T-helper 2 cell treated with Interferon-gamma antibody and Interleukin-4, amounts not matched to agents 100 ng/mL and 5 ng/mL, for 36 hours (primary cell): ENCODE data around the gene HDDC2. TPM values are rescaled to one million over a fixed set of nuclear protein-coding genes. Genes with fewer than 3 reads are reported as not detected.
"Not testable (repeated sequence)": the region's sequence is repeated elsewhere in the genome, so short reads cannot be mapped to it uniquely, and the experiment has no call there.

Experiments
- intact Hi-C: fragments of 100-400 bp; cut with micrococcal nuclease; formaldehyde crosslinking; loops from one replicate; pipeline ENCODE4 v1.15.1; 2023
- total RNA-seq: library from RNA; stranded (reverse); gene quantifications from 2 replicates; pipeline ENCODE4 v1.2.3, GENCODE V29; 2022

The HDDC2 gene
- total RNA-seq, 1 donor from 2014 or later, result 65.2 TPM

DNA sequence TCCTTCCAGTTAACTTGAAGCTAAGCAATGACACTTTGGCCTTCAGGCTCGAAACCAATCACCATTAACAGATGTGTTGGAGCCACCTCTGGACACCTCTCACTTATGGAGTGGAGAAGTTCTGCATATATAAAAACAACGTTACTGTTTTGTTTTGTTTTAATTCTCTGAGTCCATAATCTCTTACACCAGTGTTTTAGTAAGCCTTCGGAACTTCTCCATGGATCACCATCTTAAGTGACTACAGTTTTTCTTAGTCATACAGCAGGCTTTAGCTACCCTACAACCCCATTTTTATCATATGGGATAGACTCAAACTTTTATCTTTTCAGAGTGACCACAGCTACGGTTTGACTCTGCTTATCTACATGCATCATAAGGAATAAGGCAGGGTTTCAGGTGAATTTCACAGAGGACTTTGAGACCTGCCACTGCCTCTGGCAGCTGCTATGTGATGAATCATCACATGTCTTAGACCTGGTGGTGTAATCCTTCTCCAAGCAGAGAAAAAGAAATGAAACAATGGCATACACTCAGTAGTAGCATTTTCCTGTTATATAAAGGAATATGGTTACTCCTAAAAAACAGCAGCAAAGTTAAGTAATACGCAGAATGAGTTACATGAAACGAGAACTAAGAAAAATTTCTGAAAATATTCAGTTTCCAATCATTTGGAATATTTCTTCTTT is 5.5 kb upstream of the HDDC2 start:
- intact Hi-C loops, result loop anchor here (10.0 kb wide), 1 partner anchor 1038 kb away; the partner anchor contains the start of gene CENPW

DNA sequence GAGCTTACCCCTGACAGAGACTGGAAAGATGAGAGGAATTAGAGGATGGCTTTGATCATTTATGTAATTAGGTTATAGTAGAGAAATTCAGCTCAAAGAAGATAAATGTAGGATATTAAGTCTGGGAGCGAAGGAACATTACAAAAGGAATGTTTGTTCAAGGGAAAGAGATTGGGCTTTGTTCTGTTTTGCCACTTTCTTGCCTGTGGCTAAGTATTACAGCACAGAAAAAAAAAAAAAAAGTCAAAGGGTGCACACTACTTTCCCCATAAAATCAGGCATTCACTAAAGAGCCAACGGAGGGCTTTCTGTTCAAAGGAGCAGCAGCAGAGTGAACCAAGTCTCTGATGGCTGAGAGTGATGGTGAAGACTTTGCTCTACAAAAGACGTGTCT is 5.0 kb upstream of the HDDC2 start:
- intact Hi-C loops, result loop anchor here (10.0 kb wide), 1 partner anchor 1038 kb away; the partner anchor contains the start of gene CENPW

DNA sequence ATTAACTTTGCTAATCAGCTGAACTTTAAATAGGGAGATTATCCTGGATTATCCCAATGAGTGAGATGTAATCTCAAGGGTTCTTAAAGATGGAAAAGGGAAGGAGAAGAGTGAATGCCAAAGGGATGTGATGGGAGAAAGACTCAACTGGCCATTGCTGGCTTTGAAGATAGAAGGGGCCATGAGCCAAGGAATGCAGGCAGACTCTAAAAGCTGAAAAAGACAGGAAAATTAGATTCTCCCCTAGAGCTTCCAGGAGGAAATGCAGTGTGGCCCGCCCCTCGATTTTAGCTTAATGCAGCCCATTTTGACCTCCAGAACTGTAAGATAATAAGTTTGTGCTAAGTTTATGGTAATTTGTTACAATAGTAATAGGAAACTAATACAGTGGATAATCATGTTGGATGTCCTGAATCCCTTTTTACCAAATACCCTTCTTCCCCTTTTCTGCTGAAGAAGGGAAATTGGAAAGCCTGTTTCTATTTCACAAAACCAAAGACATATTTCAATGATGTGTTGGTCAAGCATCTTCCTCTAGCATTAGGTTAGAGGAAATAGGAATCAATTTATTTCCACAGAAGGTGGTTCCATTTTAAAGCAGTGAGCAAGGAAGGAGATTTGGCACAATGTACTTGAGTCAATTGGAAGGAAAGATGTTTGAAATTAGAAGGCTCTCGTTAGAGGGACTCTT is 3.3 kb upstream of the HDDC2 start:
- intact Hi-C loops, result loop anchor here (5.0 to 10.0 kb wide), 4 partner anchors 113 to 1040 kb away; partner anchors contain the start of genes CENPW, HINT3 and TPD52L1

DNA sequence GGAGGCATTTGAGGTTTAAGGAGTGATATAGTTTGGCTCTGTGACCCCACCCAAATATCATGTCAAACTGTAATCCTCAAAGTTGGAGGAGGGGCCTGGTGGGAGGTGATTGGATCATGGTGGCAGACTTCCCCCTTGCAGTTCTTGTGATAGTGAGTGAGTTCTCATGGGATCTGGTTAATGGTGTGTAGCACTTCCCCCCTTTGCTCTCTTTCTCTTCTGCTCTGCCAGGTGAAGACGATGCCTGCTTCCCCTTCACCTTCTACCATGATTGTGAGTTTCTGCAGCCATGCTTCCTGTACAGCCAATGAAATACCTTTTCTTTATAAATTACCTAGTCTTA is 1.7 kb upstream of the HDDC2 start:
- intact Hi-C loops, result loop anchor here (2.0 to 10.0 kb wide), 5 partner anchors 111 to 1041 kb away; partner anchors contain the start of genes CENPW, HEY2, HINT3 and TPD52L1

DNA sequence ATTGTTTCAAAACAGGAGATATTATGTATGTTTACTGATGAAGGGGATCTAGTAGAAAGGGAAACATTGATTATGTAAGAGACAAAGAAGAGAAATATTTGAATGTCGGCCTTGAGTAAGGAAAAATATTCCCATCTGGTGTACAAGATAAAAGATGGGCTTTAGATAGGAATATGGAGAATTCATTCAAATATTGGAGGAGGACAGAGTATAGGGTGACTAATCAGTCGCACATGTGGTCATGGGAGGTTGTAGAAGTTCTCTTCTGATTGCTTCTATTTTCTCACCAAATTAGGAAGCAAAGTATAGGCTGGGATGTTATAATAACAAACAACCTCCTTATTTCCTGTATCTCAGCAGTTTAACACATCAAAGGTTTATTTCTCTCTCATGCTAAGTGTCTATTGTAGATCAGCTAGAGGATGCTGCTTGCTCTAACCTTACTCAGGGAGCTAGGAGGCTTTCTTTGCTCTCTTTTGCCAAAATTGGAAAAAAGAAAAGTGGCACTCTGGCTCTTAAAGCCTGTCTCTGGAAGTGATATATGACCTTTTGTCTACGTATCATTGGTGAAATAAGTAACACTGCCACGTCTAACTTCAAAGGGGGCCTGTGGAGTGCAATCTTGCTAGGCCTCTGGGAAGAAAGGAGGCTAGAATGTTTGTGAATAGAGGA is 1.2 kb upstream of the HDDC2 start:
- intact Hi-C loops, result loop anchor here (2.0 to 10.0 kb wide), 5 partner anchors 111 to 1042 kb away; partner anchors contain the start of genes CENPW, HEY2, HINT3 and TPD52L1

DNA sequence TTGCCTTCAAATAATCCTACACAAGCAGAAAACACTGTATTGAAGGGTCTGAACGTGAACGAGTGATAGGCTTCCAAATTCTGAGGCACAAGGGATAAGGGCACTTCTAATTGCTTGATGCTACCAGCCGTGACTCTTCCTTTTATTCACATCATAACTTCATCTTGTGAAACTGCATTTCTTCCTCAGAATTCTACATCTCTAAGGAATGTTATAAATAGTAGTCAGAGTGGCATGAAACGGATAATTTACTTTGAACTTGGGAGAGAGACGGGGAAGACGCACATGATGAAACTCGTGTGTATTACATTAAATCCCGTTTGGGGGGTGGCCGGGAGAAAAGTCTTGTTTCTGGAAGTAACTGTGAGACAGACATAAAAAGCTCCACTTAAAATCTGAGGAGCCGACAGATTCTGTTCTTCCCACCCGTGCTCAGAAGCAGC is 754 bp downstream of the HDDC2 start:
- intact Hi-C loops, result loop anchor here (5.0 to 10.0 kb wide), 4 partner anchors 109 to 1044 kb away; partner anchors contain the start of genes CENPW, HINT3 and TPD52L1

DNA sequence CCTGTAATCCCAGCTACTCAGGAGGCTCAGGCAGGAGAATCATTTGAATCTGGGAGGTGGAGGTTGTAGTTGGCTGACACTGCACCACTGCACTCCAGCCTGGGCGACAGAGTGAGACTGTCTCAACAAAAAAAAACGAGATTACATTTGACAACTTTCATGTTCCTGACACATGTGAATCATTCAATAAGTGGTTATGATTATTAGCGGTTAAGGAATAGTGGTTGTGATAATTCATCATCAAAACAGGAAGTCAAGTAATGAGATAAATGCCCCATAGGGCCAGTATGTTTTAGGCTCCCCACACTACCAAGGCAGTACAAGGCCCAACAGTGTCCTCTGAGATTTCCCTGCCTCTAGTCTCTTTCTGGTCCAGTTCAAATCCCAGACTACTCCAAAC is 2.5 kb downstream of the HDDC2 start:
- intact Hi-C loops, result no loop called here

DNA sequence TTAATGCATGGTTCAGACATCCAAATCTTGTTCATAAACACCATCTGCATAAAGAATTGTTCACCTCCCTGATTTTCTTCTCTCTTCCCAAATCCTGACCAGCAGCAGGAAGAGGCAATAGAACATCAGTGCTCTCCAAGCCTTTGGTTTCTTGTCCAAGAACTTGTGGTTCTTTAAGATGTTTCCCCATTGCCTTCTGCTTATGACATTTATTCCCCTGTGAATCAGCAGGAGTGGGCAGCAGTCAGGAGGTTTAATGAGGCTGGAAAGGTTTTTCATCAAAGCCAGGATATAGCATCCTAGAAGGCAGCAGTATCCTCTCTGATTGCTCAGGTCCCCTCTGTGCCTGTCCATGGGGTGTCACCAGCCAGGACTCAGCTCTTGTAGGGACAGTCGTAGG is 5.3 kb downstream of the HDDC2 start:
- intact Hi-C loops, result no loop called here

DNA sequence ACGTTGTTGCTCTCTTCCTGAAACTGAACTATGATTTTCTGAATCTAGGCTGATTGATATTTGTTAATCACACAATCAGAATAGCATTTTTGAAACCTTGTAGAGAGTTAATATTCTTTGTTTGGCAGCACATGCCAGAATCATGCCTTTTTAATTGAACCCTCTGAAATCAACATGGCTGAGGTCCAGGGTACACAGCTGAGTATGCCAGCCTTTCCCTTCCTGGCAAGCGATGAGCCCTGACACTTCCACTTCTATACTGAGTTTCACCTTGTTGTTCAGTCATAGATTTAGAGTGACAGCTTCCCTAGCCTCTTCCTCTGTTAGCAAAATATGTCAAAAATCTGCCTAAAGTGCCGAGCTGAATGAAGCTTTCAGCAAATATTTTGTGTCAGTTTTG is 6.8 kb downstream of the HDDC2 start:
- intact Hi-C loops, result no loop called here

DNA sequence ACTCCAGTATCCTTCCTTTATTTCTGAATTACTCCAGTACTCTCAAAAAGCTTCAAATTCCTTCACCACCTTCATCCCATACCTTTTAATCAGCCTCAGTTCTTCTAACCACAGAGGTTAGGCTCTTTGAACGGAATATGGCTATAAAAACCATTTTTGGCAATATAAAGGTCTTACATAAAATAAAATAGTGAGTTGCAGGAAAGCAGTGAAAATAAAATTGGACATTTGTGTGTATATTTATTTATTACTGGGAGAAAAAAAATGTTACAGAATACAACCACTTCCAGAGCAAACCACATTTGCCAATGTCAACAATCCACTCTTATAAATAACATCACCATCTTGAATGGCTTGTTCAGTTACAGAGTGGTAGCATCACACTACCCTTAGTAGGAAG is 7.7 kb downstream of the HDDC2 start:
- intact Hi-C loops, result no loop called here

DNA sequence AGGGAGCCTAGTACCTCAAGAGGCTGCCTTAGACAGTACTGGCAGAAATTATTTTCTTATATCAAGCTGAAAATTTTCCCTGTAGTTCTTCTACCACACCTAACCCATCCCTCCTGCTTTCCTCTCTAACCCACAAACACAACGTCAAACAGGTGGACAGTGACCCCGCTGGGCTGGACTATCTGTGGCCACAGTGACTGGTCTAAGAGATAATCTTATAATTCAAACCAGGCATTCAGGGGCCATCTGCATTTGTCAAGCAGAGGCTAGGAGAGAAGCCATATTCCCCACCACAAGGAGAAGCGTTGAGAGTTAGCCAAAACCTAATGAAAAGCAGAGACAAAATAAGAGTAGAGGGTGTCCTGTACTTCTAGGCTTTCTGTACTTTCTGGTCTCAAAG is 8.2 kb downstream of the HDDC2 start:
- intact Hi-C loops, result no loop called here

DNA sequence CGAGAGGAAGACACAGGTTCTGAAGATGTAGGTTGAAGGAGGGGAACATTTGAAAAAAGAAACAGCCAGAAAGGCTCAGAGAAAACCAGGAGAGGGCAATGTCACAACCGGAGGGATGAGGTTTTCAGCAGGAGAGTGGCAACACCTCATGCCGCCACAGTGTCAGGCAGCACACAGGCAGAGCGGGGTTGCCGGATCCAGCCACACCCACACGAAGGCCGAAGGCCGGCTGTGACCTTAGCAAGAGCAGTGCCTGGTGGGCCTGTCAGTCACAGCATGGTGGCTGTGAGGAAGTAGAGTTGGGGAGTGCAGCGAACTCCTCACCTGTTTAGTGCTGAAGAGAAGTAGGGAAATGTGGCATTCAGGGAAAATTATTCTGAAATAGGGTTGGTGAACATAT is 14.0 kb downstream of the HDDC2 start:
- intact Hi-C loops, result no loop called here

DNA sequence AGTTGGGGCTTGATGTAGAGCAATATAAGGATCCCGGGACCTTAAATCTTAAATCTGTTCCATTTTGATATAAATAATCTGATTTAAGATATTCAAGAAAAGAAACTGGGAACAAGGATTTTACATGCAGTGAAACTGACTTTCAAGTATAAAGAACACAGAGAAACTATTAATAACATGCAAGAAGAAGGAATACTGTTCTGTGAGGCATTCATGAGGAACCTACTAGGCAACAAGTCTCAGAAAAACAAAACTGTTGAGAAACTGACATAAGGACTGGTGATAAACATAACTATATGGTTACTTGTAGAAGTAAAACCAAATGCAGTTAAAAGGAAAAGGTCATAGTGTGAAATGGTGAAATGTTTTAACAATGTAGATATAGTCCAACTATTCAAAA is 15.8 kb downstream of the HDDC2 start:
- intact Hi-C loops, result no loop called here

DNA sequence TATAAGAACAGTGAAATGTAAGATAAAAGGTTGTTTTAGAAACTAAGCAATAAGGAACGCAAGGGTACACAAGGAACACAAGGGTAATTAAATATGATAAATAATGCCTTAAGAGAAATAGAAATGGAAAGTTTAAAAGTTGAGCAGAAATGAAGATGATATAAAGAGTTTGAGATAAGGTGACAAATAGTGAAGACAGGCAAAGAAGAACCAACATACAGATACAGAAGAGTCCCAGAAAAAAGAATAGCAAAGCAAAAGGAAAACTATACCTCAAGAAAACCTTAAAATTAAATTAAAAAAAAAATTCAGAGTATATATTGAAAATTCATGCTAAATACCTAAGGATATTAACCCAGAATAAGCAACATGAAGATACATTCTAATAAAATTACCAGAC is 16.4 kb downstream of the HDDC2 start:
- intact Hi-C loops, result no loop called here

DNA sequence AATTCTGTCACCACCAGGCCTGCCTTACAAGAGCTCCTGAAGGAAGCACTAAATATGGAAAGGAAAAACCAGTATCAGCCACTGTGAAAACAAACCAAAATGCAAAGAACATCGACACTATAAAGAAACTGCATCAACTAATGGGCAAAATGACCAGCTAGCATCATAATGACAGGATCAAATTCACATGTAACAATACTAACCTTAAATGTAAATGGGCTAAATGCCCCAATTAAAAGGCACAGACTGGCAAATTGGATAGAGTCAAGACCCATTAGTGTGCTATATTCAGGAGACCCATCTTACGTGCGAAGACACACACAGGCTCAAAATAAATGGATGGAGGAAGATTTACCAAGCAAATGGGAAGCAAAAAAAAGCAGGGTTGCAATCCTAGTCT is 19.3 kb downstream of the HDDC2 start:
- intact Hi-C loops, result not testable (repeated sequence)

DNA sequence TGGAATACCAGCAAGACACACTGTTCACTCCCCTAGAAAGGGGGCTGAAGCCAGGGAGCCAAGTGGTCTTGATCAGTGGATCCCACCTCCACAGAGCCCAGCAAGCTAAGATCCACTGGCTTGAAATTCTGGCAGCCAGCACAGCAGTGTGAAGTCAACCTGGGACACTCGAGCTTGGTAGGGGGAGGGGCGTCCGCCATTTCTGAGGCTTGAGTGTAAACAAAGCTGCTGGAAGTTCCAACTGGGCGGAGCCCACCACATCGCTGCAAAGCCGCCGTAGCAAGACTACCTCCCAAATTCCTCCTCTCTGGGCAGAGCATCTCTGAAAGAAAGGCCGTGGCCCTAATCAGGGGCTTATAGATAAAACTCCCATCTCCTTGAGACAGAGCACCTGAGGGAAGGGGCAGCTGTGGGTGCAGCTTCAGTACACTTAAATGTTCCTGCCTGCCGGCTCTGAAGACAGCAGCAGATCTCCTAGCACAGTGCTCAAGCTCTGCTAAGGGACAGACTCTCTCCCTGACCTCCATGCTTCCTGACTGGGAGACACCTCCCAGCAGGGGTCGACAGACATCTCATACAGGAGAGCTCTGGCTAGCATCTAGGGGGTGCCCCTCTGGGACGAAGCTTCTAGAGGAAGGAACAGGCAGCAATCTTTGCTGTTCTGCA is 21.3 kb downstream of the HDDC2 start:
- intact Hi-C loops, result not testable (repeated sequence)

DNA sequence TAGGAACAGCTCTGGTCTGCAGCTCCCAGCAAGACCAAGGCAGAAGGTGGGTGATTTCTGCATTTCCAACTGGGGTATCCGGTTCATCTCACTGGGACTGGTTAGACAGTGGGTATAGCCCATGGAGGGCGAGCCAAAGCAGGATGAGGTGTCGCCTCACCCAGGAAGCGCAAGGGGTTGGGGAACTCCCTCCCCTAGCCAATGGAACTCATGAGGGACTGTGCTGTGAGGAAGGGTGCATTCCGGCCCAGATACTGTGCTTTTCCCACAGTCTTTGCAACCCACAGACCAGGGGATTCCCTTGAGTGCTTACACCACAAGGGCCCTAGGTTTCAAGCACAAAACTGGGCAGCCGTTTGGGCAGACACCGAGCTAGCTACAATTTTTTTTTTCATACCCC is 21.8 kb downstream of the HDDC2 start:
- intact Hi-C loops, result no loop called here

DNA sequence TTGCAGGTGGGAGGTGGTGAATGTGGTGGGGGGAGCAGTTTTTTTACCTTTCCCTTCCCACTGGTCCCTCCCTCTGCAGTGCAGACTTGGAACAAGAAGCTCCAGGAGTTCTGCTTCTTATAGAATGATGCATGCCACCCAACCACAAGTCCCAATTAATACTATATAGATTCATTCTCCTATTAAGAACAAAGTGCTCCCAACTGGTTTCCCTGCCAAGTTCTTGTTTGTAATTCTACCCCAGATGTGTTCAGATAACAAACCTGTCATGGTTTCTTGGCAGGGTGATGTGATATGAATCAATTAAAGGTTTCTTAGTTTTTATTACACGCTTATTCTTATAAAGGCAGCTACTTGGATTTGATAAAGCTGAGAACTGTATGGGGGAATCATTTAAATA is 23.9 kb downstream of the HDDC2 start:
- intact Hi-C loops, result no loop called here

DNA sequence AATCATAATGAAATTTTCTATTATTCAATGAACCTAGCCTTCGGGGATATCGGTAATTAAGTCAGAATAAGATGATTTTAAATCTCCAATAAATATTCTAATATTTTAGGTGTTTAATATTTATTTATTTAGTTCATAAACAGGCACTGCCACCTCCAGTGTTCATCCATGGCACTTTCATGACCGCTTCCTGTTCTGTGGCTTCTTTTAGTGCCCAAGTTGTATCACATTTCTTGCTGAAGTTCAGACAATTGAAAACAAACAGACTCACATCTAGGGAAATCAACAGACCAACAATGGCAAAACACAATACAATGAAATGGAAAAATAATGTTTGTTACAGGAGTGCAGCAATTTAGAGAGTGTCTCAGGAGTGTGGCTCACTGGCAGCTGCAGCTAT is 26.0 kb downstream of the HDDC2 start:
- intact Hi-C loops, result no loop called here

DNA sequence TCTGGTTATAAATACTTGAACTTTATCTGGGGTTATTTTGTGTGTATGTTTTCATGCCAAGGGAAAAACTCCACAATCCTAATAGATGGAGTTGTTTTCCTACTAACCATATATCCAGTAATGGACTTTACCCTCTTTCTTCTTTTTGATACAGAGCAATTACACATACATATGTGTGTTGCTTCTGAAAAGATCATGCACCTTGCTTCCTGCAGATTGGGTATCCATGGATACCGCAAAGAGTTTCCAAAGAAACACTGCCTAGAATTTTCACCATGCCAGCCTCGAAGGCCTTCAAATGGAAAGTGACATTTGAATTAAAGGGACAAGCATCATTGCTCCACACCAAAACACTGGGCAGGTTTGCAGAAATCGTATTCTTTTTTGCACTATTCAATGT is 26.8 kb downstream of the HDDC2 start:
- intact Hi-C loops, result no loop called here

DNA sequence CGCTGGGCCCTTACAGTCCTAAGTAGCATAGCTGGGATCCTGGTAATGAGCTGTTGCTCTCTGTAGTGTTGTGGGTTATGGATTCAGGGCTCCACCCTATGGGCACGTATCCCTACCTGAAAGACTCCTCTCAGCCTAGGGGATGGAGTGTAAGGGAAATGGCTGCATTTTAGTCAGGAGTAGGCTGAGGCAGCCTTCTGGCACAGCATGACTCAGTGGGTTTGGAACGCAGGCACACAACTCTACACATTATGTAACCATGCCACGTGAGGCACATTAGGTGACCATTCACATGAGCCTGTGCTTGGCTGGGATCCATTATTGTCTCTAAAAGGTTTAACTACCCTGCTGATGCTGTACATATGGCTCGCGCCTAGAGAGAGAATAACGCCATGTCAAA is 27.8 kb downstream of the HDDC2 start:
- intact Hi-C loops, result no loop called here

DNA sequence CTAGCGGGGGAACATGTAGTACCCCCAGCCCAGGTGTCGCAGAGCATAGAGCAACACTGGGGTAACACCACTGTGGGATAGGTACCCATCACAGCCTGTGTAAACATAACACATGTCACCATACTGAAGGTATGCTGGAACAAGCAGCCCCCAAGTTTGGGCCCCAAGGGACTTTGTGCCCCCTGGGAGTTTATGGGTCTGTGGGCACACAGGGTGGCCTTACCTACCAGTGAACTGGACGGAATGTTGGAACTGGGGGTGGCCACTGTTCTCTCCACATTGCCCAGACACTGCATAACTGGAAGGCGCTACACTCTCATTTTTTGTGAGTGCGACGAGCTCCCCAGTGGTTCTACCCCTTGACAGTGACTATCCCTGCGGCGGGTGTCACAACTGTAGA is 28.5 kb downstream of the HDDC2 start:
- intact Hi-C loops, result no loop called here
